ENCODE data around the gene JAG1. TPM values are rescaled to one million over a fixed set of nuclear protein-coding genes. Genes with fewer than 3 reads are reported as not detected.

The JAG1 gene
- total RNA-seq, 1 donor from 2014 or later, result 172 TPM

GRCh38 chr20:10719740-10720385, 46.1 kb upstream of the JAG1 start:
- DNase-seq (ENCODE audit: low spot score), result no peak
- H3K4me3 Mint-ChIP-seq (ENCODE audit: unreplicated experiment), result no peak overlapping the region
- H3K4me1 Mint-ChIP-seq (ENCODE audit: unreplicated experiment), result peaks cover 27% of the 10 kb centered on the region

GRCh38 chr20:10718661-10719060, 44.9 kb upstream of the JAG1 start:
- no peak for DNase-seq (ENCODE audit: low spot score)
- H3K27me3 Mint-ChIP-seq (ENCODE audit: unreplicated experiment), result no peaks in the 10 kb centered on the region
- no peak overlapping the region for H3K27ac Mint-ChIP-seq (ENCODE audit: unreplicated experiment)
- no peaks in the 10 kb centered on the region for H3K9me3 Mint-ChIP-seq (ENCODE audit: unreplicated experiment)
- peaks cover 28% of the 10 kb centered on the region for H3K4me1 Mint-ChIP-seq (ENCODE audit: unreplicated experiment)
- no peak for TF ChIP-seq CTCF (IDR thresholded peaks at IDR 0.05; ENCODE audit: unreplicated experiment)
- no peak overlapping the region for H3K4me3 Mint-ChIP-seq (ENCODE audit: unreplicated experiment)
- H3K36me3 Mint-ChIP-seq (ENCODE audit: low read depth, unreplicated experiment), result no peaks in the 10 kb centered on the region

More at GRCh38 chr20:10719740-10720385, 46.1 kb upstream of the JAG1 start:
- no peaks in the 10 kb centered on the region for H3K9me3 Mint-ChIP-seq (ENCODE audit: unreplicated experiment)
- H3K36me3 Mint-ChIP-seq (ENCODE audit: low read depth, unreplicated experiment), result no peaks in the 10 kb centered on the region
- TF ChIP-seq CTCF (IDR thresholded peaks at IDR 0.05; ENCODE audit: unreplicated experiment), result no peak
- H3K27me3 Mint-ChIP-seq (ENCODE audit: unreplicated experiment), result no peaks in the 10 kb centered on the region
- no peak overlapping the region for H3K27ac Mint-ChIP-seq (ENCODE audit: unreplicated experiment)

GRCh38 chr20:10716855-10717254, 43.1 kb upstream of the JAG1 start:
- TF ChIP-seq CTCF (IDR thresholded peaks at IDR 0.05; ENCODE audit: unreplicated experiment), result no peak
- Mint-ChIP-seq H3K27me3 (ENCODE audit: unreplicated experiment) (no peaks in the 10 kb centered on the region), H3K4me1 (ENCODE audit: unreplicated experiment) (peaks cover 28% of the 10 kb centered on the region), H3K36me3 (ENCODE audit: low read depth, unreplicated experiment) (no peaks in the 10 kb centered on the region), H3K27ac (ENCODE audit: unreplicated experiment) (no peak overlapping the region), H3K9me3 (ENCODE audit: unreplicated experiment) (no peaks in the 10 kb centered on the region), H3K4me3 (ENCODE audit: unreplicated experiment) (no peak overlapping the region)
- no peak for DNase-seq (ENCODE audit: low spot score)

GRCh38 chr20:10715035-10715434, 41.2 kb upstream of the JAG1 start:
- H3K4me1 Mint-ChIP-seq (ENCODE audit: unreplicated experiment), result peaks cover 23% of the 10 kb centered on the region
- no peaks in the 10 kb centered on the region for H3K27me3 Mint-ChIP-seq (ENCODE audit: unreplicated experiment)
- no peak overlapping the region for H3K4me3 Mint-ChIP-seq (ENCODE audit: unreplicated experiment)
- no peaks in the 10 kb centered on the region for H3K36me3 Mint-ChIP-seq (ENCODE audit: low read depth, unreplicated experiment)
- no peaks in the 10 kb centered on the region for H3K9me3 Mint-ChIP-seq (ENCODE audit: unreplicated experiment)
- TF ChIP-seq CTCF (IDR thresholded peaks at IDR 0.05; ENCODE audit: unreplicated experiment), result no peak
- no peak for DNase-seq (ENCODE audit: low spot score)
- H3K27ac Mint-ChIP-seq (ENCODE audit: unreplicated experiment), result no peak overlapping the region

- no peak for DNase-seq (ENCODE audit: low spot score)
- Mint-ChIP-seq H3K36me3 (ENCODE audit: low read depth, unreplicated experiment) (no peaks in the 10 kb centered on the region), H3K4me3 (ENCODE audit: unreplicated experiment) (no peak overlapping the region), H3K27ac (ENCODE audit: unreplicated experiment) (no peak overlapping the region), H3K4me1 (ENCODE audit: unreplicated experiment) (peaks cover 19% of the 10 kb centered on the region), H3K9me3 (ENCODE audit: unreplicated experiment) (no peaks in the 10 kb centered on the region), H3K27me3 (ENCODE audit: unreplicated experiment) (no peaks in the 10 kb centered on the region)
- no peak for TF ChIP-seq CTCF (IDR thresholded peaks at IDR 0.05; ENCODE audit: unreplicated experiment)
These were observed 40.6 kb upstream of the JAG1 start for GRCh38 chr20:10714236-10714975.
